GM19397 (cell line): ENCODE data around the gene SLC44A1.
A peak's percentile ranks its signal among the peaks of the same experiment; 100 is the strongest.

ENCODE experiments used
- ATAC-seq: cut with Tn5 transposase; IDR thresholded peaks from one replicate; pipeline ENCODE4 v1.9.1; 2021; ENCODE audit warnings: mild to moderate bottlenecking, moderate library complexity; ENCODE audit not compliant: unreplicated experiment

SLC44A1 gene

GRCh38 chr9:105385381-105385985, 141.0 kb downstream of the SLC44A1 start:
- peak; percentile 90 for ATAC-seq

- ATAC-seq = no peak
Observed at GRCh38 chr9:105389796-105390195, 145.3 kb downstream of the SLC44A1 start.

- ATAC-seq = no peak
Observed at GRCh38 chr9:105390871-105391270, 146.4 kb downstream of the SLC44A1 start.

- ATAC-seq = no peak
Observed at GRCh38 chr9:105391288-105391687, 146.8 kb downstream of the SLC44A1 start.

- no peak for ATAC-seq
Observed at GRCh38 chr9:105392531-105392930, 148.1 kb downstream of the SLC44A1 start.

GRCh38 chr9:105393576-105394344, 149.3 kb downstream of the SLC44A1 start:
- no peak for ATAC-seq

GRCh38 chr9:105396441-105396840, 152.0 kb downstream of the SLC44A1 start:
- no peak for ATAC-seq

GRCh38 chr9:105396901-105397300, 152.4 kb downstream of the SLC44A1 start:
- no peak for ATAC-seq

- no peak for ATAC-seq
Observed at GRCh38 chr9:105399117-105399516, 154.7 kb downstream of the SLC44A1 start.

GRCh38 chr9:105401651-105402050, 157.2 kb downstream of the SLC44A1 start:
- no peak for ATAC-seq

- ATAC-seq = no peak
Observed at GRCh38 chr9:105403552-105404248, 159.2 kb downstream of the SLC44A1 start.

- peak; percentile 95 for ATAC-seq
Observed at GRCh38 chr9:105405514-105406131, 161.2 kb downstream of the SLC44A1 start.

GRCh38 chr9:105406369-105406768, 161.9 kb downstream of the SLC44A1 start:
- ATAC-seq = no peak

- no peak for ATAC-seq
Observed at GRCh38 chr9:105413525-105413924, 169.1 kb downstream of the SLC44A1 start.

- no peak for ATAC-seq
Observed at GRCh38 chr9:105414947-105415661, 170.7 kb downstream of the SLC44A1 start.

- no peak for ATAC-seq
Observed at GRCh38 chr9:105415662-105415980, 171.2 kb downstream of the SLC44A1 start.

- ATAC-seq = no peak
Observed at GRCh38 chr9:105416840-105417239, 172.4 kb downstream of the SLC44A1 start.

GRCh38 chr9:105418588-105419500, 174.4 kb downstream of the SLC44A1 start:
- no peak for ATAC-seq

GRCh38 chr9:105419816-105420597, 175.6 kb downstream of the SLC44A1 start:
- ATAC-seq = no peak
